Ovary (tissue), 3 donors: ENCODE data around the gene SFTPB.

ENCODE experiments used
- CTCF ChIP-seq, 3 donors: fragments of 450-650 bp in 2 of 3; fragments of 200-600 bp in 1 of 3; IDR thresholded peaks; one replicate each; pipeline versions ENCODE4 v1.5.1 to v1.8.0; 2016 to 2022; ENCODE audit warnings: antibody characterized with exemption in 3 of 3, mild to moderate bottlenecking in 1 of 3
- EP300 ChIP-seq: sonication (generic); formaldehyde crosslinking; IDR thresholded peaks from one replicate; pipeline ENCODE4 v1.6.1; 2017; ENCODE audit warnings: antibody characterized with exemption
- donor health status: DM: no; HTN: no; CAD: no.

GRCh38 chr2:85680707-85681371 is 12.8 kb upstream of the SFTPB start:
- TF ChIP-seq EP300 (no peak), CTCF (IDR thresholded peaks at IDR 0.05) (no peak)
